ENCODE measurements around the gene PKNOX2. TPM values are rescaled to one million over a fixed set of nuclear protein-coding genes. Genes with fewer than 3 reads are reported as not detected.

Gene PKNOX2
- total and polyA plus RNA-seq, 10 of the 15 experiments (the other 5 are each of a cell fraction or from before 2014, with no cell fraction given), result not detected

DNA sequence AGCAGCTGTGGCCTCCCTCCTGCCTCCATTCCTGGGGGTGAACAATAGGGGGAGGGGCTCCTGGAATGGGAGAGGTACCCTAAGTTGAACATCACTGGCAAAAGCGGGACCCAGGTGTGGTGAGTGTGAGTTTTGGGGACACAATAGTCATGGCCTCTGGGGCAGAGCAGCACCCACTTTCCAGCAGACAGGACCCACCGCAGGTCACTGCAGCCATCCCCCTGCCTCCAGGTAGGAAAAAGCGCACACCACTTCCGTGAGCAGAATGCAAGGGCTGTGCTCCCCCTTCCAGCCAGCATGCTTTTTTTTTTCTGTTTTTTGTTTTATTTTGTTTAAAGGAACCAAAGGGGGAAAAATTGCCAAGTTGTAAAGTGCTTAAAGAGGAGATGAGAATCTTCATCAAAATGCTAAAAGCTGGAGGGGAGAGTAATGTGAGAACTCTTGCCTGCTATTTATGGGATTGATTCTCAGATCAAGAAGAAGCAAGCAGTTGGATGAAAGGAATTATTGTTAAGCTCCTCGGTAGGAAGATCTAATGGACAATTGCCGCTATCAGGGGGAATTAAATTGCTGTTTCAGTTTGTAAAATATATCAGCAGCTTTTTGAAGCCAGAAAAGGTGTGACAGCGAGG, 178.7 kb downstream of the PKNOX2 start (continued):
- TF ChIP-seq, protein P1, sequence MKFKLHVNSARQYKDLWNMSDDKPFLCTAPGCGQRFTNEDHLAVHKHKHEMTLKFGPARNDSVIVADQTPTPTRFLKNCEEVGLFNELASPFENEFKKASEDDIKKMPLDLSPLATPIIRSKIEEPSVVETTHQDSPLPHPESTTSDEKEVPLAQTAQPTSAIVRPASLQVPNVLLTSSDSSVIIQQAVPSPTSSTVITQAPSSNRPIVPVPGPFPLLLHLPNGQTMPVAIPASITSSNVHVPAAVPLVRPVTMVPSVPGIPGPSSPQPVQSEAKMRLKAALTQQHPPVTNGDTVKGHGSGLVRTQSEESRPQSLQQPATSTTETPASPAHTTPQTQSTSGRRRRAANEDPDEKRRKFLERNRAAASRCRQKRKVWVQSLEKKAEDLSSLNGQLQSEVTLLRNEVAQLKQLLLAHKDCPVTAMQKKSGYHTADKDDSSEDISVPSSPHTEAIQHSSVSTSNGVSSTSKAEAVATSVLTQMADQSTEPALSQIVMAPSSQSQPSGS (IDR thresholded peaks at IDR 0.05; ENCODE audit: low read length), result no peak

DNA sequence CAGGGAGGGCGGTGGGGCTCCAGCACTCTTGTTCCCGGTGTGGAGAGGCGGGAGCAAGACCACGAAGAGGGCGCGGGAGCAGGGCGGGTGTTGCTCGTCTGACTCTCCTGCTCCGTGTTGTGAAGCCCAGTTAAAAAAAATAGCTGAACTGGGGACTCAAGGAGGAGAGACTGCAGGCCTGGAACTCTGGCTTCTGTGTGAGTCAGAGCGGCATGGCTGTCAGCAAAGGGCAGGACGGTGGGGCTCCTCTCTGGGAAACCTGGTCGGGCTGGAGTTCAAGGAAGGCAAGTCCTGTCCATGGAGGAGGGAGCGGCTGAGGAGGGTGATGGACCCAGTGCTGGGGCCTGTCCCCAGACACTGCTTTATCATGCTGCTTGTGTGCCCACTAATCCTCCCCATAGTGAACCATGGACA, 179.2 kb downstream of the PKNOX2 start:
- ChIA-PET SMC1A (ENCODE audit: uncharacterized antibody, unreplicated experiment) (interaction anchor here (1.6 kb wide), 1 partner anchor 62 kb away, joined by 4 read pairs; no protein-coding TSS in a partner anchor), CTCF (interaction anchor here (0.7 to 4.9 kb wide), 4 partner anchors 31 to 202 kb away, joined by 3 to 42 read pairs (median 4); no protein-coding TSS in a partner anchor), RAD21 (ENCODE audit: unreplicated experiment) (interaction anchor here (1.8 kb wide), 1 partner anchor 61 kb away, joined by 5 read pairs; no protein-coding TSS in a partner anchor), POLR2A (no interaction called here)
- no peak for ATAC-seq
- DNase-seq (ENCODE audit: low read depth, low spot score), result no peak
- Histone ChIP-seq H2AFZ (ENCODE audit: control insufficient read depth, low read depth, low read length) (no peak overlapping the region), H3K79me2 (ENCODE audit: control insufficient read depth, insufficient read depth, low read length) (no peaks in the 10 kb centered on the region), H3K36me3 (ENCODE audit: control insufficient read depth in 2 of 2, insufficient read depth in 2 of 2, low read length in 1 of 2) (no peaks in the 10 kb centered on the region), H3K4me1 (ENCODE audit: control insufficient read depth, insufficient read depth, low read length) (no peaks in the 10 kb centered on the region), H3K9ac (ENCODE audit: control insufficient read depth, insufficient read depth, low read length) (no peak overlapping the region), H3K27ac (ENCODE audit: control insufficient read depth, insufficient read depth) (no peak overlapping the region), H4K20me1 (ENCODE audit: control insufficient read depth, insufficient read depth) (no peaks in the 10 kb centered on the region), H3K4me2 (ENCODE audit: control insufficient read depth, insufficient read depth) (no peak overlapping the region), H3K27me3 (replicated peaks in 1 of 2; ENCODE audit: control insufficient read depth in 2 of 2, insufficient read depth in 2 of 2, low read length in 1 of 2) (peaks cover 0 to 13% of the 10 kb centered on the region in 2 experiments; a peak in 2 of 4 replicates), H3K9me3 (replicated peaks; ENCODE audit: control insufficient read depth, insufficient read depth, low read length) (no peaks in the 10 kb centered on the region), H3K4me3 (no peak overlapping the region)
- WGBS (ENCODE audit: insufficient coverage, insufficient replicate concordance, low lambda C conversion rate, missing lambda C conversion rate), result 36% methylated on average over 13 of the region's 13 CpGs
- FAIRE-seq, result no peak
- intact Hi-C loops (cut with micrococcal nuclease; ENCODE audit: unreplicated experiment) (no loop called here), in situ Hi-C loops (cut with MboI) (no loop called here)
- BruUV-seq (replicated peaks), result no TSS peak
- TF ChIP-seq ESRRA (IDR thresholded peaks at IDR 0.05; ENCODE audit: low read length) (no peak), SIX5 (IDR thresholded peaks at IDR 0.05; ENCODE audit: low read depth, low read length, severe bottlenecking) (no peak), POU2F2 (IDR thresholded peaks at IDR 0.05; ENCODE audit: borderline replicate concordance, low read depth, low read length) (no peak), JUNB (IDR thresholded peaks at IDR 0.05) (no peak), TBL1XR1 (IDR thresholded peaks at IDR 0.05; ENCODE audit: low read depth, low read length) (no peak), HDGF (IDR thresholded peaks at IDR 0.05) (no peak), JUND (IDR thresholded peaks at IDR 0.05; ENCODE audit: low read depth, low read length) (no peak), RFX5 (IDR thresholded peaks at IDR 0.05; ENCODE audit: low read depth, low read length) (no peak), ZNF274 (IDR thresholded peaks at IDR 0.05; ENCODE audit: insufficient read depth, insufficient read length) (no peak)
- TF ChIP-seq, protein P2, sequence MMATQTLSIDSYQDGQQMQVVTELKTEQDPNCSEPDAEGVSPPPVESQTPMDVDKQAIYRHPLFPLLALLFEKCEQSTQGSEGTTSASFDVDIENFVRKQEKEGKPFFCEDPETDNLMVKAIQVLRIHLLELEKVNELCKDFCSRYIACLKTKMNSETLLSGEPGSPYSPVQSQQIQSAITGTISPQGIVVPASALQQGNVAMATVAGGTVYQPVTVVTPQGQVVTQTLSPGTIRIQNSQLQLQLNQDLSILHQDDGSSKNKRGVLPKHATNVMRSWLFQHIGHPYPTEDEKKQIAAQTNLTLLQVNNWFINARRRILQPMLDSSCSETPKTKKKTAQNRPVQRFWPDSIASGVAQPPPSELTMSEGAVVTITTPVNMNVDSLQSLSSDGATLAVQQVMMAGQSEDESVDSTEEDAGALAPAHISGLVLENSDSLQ (IDR thresholded peaks at IDR 0.05), result no peak
- TF ChIP-seq, protein P3, sequence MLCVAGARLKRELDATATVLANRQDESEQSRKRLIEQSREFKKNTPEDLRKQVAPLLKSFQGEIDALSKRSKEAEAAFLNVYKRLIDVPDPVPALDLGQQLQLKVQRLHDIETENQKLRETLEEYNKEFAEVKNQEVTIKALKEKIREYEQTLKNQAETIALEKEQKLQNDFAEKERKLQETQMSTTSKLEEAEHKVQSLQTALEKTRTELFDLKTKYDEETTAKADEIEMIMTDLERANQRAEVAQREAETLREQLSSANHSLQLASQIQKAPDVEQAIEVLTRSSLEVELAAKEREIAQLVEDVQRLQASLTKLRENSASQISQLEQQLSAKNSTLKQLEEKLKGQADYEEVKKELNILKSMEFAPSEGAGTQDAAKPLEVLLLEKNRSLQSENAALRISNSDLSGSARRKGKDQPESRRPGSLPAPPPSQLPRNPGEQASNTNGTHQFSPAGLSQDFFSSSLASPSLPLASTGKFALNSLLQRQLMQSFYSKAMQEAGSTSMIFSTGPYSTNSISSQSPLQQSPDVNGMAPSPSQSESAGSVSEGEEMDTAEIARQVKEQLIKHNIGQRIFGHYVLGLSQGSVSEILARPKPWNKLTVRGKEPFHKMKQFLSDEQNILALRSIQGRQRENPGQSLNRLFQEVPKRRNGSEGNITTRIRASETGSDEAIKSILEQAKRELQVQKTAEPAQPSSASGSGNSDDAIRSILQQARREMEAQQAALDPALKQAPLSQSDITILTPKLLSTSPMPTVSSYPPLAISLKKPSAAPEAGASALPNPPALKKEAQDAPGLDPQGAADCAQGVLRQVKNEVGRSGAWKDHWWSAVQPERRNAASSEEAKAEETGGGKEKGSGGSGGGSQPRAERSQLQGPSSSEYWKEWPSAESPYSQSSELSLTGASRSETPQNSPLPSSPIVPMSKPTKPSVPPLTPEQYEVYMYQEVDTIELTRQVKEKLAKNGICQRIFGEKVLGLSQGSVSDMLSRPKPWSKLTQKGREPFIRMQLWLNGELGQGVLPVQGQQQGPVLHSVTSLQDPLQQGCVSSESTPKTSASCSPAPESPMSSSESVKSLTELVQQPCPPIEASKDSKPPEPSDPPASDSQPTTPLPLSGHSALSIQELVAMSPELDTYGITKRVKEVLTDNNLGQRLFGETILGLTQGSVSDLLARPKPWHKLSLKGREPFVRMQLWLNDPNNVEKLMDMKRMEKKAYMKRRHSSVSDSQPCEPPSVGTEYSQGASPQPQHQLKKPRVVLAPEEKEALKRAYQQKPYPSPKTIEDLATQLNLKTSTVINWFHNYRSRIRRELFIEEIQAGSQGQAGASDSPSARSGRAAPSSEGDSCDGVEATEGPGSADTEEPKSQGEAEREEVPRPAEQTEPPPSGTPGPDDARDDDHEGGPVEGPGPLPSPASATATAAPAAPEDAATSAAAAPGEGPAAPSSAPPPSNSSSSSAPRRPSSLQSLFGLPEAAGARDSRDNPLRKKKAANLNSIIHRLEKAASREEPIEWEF (IDR thresholded peaks at IDR 0.05; ENCODE audit: insufficient replicate concordance, low read depth, low read length), result no peak
- TF ChIP-seq, protein P4, sequence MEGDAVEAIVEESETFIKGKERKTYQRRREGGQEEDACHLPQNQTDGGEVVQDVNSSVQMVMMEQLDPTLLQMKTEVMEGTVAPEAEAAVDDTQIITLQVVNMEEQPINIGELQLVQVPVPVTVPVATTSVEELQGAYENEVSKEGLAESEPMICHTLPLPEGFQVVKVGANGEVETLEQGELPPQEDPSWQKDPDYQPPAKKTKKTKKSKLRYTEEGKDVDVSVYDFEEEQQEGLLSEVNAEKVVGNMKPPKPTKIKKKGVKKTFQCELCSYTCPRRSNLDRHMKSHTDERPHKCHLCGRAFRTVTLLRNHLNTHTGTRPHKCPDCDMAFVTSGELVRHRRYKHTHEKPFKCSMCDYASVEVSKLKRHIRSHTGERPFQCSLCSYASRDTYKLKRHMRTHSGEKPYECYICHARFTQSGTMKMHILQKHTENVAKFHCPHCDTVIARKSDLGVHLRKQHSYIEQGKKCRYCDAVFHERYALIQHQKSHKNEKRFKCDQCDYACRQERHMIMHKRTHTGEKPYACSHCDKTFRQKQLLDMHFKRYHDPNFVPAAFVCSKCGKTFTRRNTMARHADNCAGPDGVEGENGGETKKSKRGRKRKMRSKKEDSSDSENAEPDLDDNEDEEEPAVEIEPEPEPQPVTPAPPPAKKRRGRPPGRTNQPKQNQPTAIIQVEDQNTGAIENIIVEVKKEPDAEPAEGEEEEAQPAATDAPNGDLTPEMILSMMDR (IDR thresholded peaks at IDR 0.05 in 2 of 3, conservative IDR thresholded peaks at IDR 0.05 in 1 of 3; ENCODE audit: control insufficient read depth in 2 of 3, extremely low read depth in 1 of 3, insufficient read depth in 1 of 3, low read depth in 3 of 3, low read length in 3 of 3), result no peak

Measured in GM12878 (cell line).